Osteoblast (primary cell): Measurements from ENCODE around the gene RANBP2. TPM values are rescaled to one million over a fixed set of nuclear protein-coding genes. Genes with fewer than 3 reads are reported as not detected.

ENCODE experiments used
- DNase-seq: peaks from one replicate; pipeline ENCODE4 v3.0.0; 2011; ENCODE audit warnings: low spot score, mixed read lengths; ENCODE audit not compliant: insufficient read length; ENCODE audit errors: missing footprints
- H2AFZ ChIP-seq: 2 replicates; pipeline ENCODE4 v1.6.0; 2011; ENCODE audit warnings: mild to moderate bottlenecking, low read length
- H3K27ac ChIP-seq: 2 replicates; pipeline ENCODE4 v1.5.1; 2011; ENCODE audit warnings: mild to moderate bottlenecking, low read depth, low read length, moderate library complexity
- H3K27me3 ChIP-seq: 2 replicates; pipeline ENCODE4 v1.6.0; 2012; ENCODE audit warnings: mild to moderate bottlenecking, control low read depth, inconsistent platforms, low read length, moderate library complexity; ENCODE audit not compliant: insufficient read depth
- H3K36me3 ChIP-seq: 2 replicates; pipeline ENCODE4 v1.5.1; 2011; ENCODE audit warnings: mild to moderate bottlenecking, low read length, control low read depth, moderate library complexity; ENCODE audit not compliant: insufficient read depth
- H3K4me1 ChIP-seq: 2 replicates; pipeline ENCODE4 v1.5.1; 2011; ENCODE audit warnings: mild to moderate bottlenecking, low read length, control low read depth, moderate library complexity; ENCODE audit not compliant: insufficient read depth
- H3K4me2 ChIP-seq: 2 replicates; pipeline ENCODE4 v1.6.0; 2011; ENCODE audit warnings: mild to moderate bottlenecking, low read length; ENCODE audit not compliant: insufficient read depth
- H3K4me3 ChIP-seq: fragments of 200-600 bp; sonication (generic); 3 replicates; pipeline ENCODE4 v1.5.1; 2012; ENCODE audit warnings: mild to moderate bottlenecking, low read length, inconsistent platforms; ENCODE audit not compliant: insufficient read depth
- H3K79me2 ChIP-seq: 2 replicates; pipeline ENCODE4 v1.6.0; 2012; ENCODE audit warnings: mild to moderate bottlenecking, low read length, control low read depth, inconsistent platforms; ENCODE audit not compliant: insufficient read depth
- H3K9me3 ChIP-seq: 2 replicates; pipeline ENCODE4 v1.5.1; 2011; ENCODE audit warnings: low read depth, low read length, control low read depth
- H4K20me1 ChIP-seq: 2 replicates; pipeline ENCODE4 v1.6.0; 2012; ENCODE audit warnings: mild to moderate bottlenecking, low read length, control low read depth; ENCODE audit not compliant: insufficient read depth
- CTCF ChIP-seq: IDR thresholded peaks from 2 replicates; pipeline ENCODE4 v1.5.1; 2011; ENCODE audit warnings: mild to moderate bottlenecking, low read depth, low read length, moderate library complexity; ENCODE audit errors: extremely low read depth
- small RNA-seq: library from RNA; depleted of rRNA; stranded (forward); fragments of <200 nt; gene quantifications from one replicate; pipeline ENCODE3, GENCODE V24; 2012
- total RNA-seq: library from RNA; depleted of rRNA; stranded (reverse); fragments of >200 nt; gene quantifications from 2 replicates; pipeline ENCODE4 v1.2.3, GENCODE V29; 2012

The RANBP2 gene
- total RNA-seq, 1 donor: 74.9 TPM

GRCh38 chr2:108834620-108835019 lies 115.3 kb downstream of the RANBP2 start:
- Histone ChIP-seq H2AFZ (no peak overlapping the region), H3K4me3 (no peak overlapping the region), H3K4me1 (no peaks in the 10 kb centered on the region), H3K9me3 (no peaks in the 10 kb centered on the region), H3K36me3 (no peaks in the 10 kb centered on the region), H3K27ac (no peak overlapping the region), H3K79me2 (no peaks in the 10 kb centered on the region), H3K4me2 (no peak overlapping the region), H3K27me3 (no peaks in the 10 kb centered on the region), H4K20me1 (no peaks in the 10 kb centered on the region)
- TF ChIP-seq CTCF: no peak
- no peak for DNase-seq

GRCh38 chr2:108835040-108835439 lies 115.8 kb downstream of the RANBP2 start:
- Histone ChIP-seq H3K79me2 (no peaks in the 10 kb centered on the region), H3K4me1 (no peaks in the 10 kb centered on the region), H3K4me3 (no peak overlapping the region), H3K9me3 (no peaks in the 10 kb centered on the region), H3K36me3 (no peaks in the 10 kb centered on the region), H3K27ac (no peak overlapping the region), H2AFZ (no peak overlapping the region), H4K20me1 (no peaks in the 10 kb centered on the region), H3K4me2 (no peak overlapping the region), H3K27me3 (no peaks in the 10 kb centered on the region)
- TF ChIP-seq CTCF: no peak
- no peak for DNase-seq

Small RNAs within 50 kb of the gene (small RNA-seq; reads per million reads assigned to genes)
- not detected for gene AC010095.1

Other genes starting within 250 kb of the RANBP2 start
- gene LIMS1, start 185.0 kb upstream of the RANBP2 start, total RNA-seq: 129 and 142 TPM in 2 replicates
- gene CCDC138, start 67.3 kb downstream of the RANBP2 start, total RNA-seq: 5.1 and 6.5 TPM in 2 replicates